HG02623 (cell line): ENCODE results near the gene SLC6A12.

Experiments
- ATAC-seq: cut with Tn5 transposase; IDR thresholded peaks from one replicate; pipeline ENCODE4 v1.9.1; 2021; ENCODE audit warnings: moderate library complexity; ENCODE audit not compliant: unreplicated experiment

The SLC6A12 gene

DNA sequence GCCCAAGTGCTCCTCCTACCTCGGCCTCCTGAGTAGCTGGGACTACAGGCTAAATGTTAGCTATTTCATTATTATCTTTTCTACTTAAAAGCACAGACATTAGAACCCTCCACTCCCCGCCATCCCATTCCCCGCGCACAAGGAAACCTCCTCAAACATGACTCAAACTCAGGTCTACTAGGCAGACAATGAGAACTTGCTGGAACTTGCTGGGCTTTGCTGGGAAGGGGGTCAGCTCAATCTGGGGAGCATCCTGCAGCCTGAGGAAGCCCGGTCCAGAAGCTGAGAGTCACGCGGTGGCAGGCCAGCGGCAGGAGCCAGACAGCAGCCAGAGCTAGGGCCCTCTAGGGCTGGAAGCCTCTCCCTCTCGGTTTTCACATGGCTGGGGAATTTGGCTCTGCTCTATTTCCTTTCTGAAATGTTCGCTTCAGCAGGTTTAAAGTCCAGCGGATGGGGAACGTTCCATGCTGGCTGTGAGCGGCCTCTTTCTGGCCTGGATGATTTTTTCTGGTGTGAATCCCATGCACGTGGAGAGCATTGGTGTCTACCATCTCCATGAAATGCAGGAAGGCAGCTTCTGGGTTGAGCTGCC is 68.5 kb downstream of the SLC6A12 start:
- ATAC-seq = no peak

DNA sequence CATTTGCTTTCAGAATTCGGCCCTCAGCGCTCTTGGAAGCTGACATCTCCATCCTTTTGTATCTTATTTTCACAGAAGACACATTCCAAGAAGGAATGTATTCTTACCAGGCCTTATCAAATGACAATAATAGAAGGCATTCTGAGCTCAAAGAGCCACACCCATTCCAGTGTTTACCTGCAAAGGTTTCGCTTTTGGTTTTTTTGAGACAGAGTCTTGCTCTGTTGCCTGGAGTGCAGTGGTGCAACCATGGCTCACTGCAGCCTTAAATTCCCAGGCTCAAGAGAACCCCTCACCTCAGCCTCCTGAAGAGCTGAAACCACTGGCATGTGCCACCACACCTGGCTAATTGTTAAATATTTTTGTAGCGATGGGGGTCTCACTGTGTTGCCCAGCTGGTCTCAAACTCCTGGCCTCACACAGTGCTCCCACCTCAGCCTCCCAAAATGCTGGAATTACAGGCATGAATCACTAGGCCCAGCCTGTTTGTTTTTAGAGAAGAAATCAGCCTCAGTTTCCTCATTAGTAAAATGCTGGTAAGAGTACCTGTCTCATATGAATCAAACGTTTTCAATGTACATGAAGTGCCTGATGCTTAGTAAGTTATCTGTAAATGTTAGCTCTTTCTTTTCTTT is 69.2 kb downstream of the SLC6A12 start:
- no peak for ATAC-seq

DNA sequence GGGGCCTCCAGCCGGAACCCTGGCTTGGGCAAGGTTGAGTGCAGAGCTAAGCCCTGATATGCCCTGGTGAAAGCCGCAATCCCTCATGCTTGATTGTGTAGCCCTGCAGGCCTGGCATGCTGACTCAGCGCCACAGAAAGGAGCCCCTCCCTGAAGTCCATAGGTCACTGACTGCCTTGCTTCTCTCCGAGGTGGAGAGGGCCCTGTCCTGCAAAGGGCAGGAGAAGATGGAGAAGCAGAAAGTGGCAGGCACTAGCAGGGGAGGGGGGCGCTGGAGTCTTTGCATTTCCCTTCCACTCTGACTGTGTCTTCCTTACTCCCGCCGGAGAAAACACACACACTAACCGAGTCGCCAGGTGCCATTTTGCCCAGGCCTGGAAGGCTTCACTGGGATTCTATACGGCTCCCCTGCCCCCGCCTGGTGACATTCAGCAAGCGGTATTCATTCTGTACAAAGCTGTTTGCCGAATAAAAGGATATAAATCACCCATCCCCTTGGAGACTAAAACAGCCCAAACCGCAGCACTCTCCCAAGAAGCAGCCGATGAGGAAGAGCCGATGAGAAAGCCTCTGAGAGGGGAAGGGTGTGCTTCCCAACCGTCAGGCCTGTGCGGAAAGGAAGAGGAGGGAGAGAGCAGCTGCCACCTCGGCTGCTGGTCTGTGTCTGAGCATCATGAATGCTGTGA is 69.8 kb downstream of the SLC6A12 start:
- no peak for ATAC-seq

DNA sequence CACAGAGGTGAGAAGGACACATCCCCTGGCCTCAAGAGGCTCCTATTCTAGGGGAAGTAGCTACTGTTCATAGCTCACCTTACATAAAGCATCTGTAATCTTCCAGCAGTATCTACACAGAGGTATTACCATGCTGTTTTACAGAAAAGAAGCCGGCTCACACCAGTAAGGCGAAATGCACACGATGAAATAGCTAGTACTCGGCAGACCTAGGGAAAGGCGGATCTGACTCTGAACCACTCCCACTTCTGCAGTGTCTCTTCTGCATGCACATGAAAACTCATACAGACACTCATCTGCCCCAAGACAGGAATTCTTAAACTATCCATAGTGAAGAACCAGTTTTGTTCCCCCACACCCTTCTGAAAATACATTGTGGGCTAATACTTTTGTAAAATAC is 73.8 kb downstream of the SLC6A12 start:
- no peak for ATAC-seq
